H9 (cell line): Measurements from ENCODE around the gene RNF157. TPM values are rescaled to one million over a fixed set of nuclear protein-coding genes. Genes with fewer than 3 reads are reported as not detected.

Source experiments
- DNase-seq: peaks from one replicate; pipeline ENCODE4 v3.0.0-alpha.2; 2017
- H2AFZ ChIP-seq: one replicate; pipeline ENCODE4 v1.6.1; 2013; ENCODE audit warnings: mild to moderate bottlenecking, low read length, control low read depth, moderate library complexity
- H2AK5ac ChIP-seq: 2 replicates; pipeline ENCODE4 v1.6.1; 2013; ENCODE audit warnings: low read length, control low read depth, mixed read lengths; ENCODE audit not compliant: insufficient read length
- H2BK120ac ChIP-seq: one replicate; pipeline ENCODE4 v1.6.1; 2013; ENCODE audit warnings: low read depth, mild to moderate bottlenecking, low read length, control low read depth, inconsistent platforms; ENCODE audit not compliant: poor library complexity, severe bottlenecking
- H2BK12ac ChIP-seq: 2 replicates; pipeline ENCODE4 v1.6.1; 2013; ENCODE audit warnings: low read length, control low read depth, mixed read lengths, low read depth; ENCODE audit not compliant: insufficient read length
- H2BK15ac ChIP-seq: 2 replicates; pipeline ENCODE4 v1.6.1; 2013; ENCODE audit warnings: low read depth, low read length, control low read depth
- H2BK20ac ChIP-seq: one replicate; pipeline ENCODE4 v1.6.1; 2013; ENCODE audit warnings: low read depth, mild to moderate bottlenecking, low read length, control low read depth, inconsistent platforms; ENCODE audit not compliant: poor library complexity, severe bottlenecking
- H2BK5ac ChIP-seq: 2 replicates; pipeline ENCODE4 v1.6.1; 2013; ENCODE audit warnings: low read length, control low read depth, mixed read lengths; ENCODE audit not compliant: insufficient read length
- H3K14ac ChIP-seq: 2 replicates; pipeline ENCODE4 v1.6.1; 2013; ENCODE audit warnings: low read length, control low read depth; ENCODE audit not compliant: insufficient read depth
- H3K18ac ChIP-seq: 2 replicates; pipeline ENCODE4 v1.6.1; 2013; ENCODE audit warnings: low read depth, mild to moderate bottlenecking, mixed read lengths, low read length, control low read depth; ENCODE audit not compliant: insufficient read length
- H3K23ac ChIP-seq: 2 replicates; pipeline ENCODE4 v1.6.1; 2013; ENCODE audit warnings: low read length, control low read depth, mixed read lengths, low read depth; ENCODE audit not compliant: insufficient read length
- H3K23me2 ChIP-seq: 2 replicates; pipeline ENCODE4 v1.6.1; 2013; ENCODE audit warnings: low read depth, mild to moderate bottlenecking, mixed read lengths, low read length, control low read depth; ENCODE audit not compliant: insufficient read length, poor library complexity, severe bottlenecking
- H3K27ac ChIP-seq: 2 replicates; pipeline ENCODE4 v1.5.1; 2013; ENCODE audit warnings: low read length, control low read depth, mixed read lengths, low read depth; ENCODE audit not compliant: insufficient read length
- H3K27me3 ChIP-seq: 2 replicates; pipeline ENCODE4 v1.6.1; 2013; ENCODE audit warnings: low read length, control low read depth, inconsistent platforms; ENCODE audit not compliant: insufficient read depth
- H3K4ac ChIP-seq: 2 replicates; pipeline ENCODE4 v1.6.1; 2013; ENCODE audit warnings: low read depth, mild to moderate bottlenecking, control low read depth, inconsistent platforms, low read length, moderate library complexity
- H3K4me1 ChIP-seq: 2 replicates; pipeline ENCODE4 v1.6.1; 2013; ENCODE audit warnings: low read length, control low read depth, inconsistent platforms; ENCODE audit not compliant: insufficient read depth
- H3K4me2 ChIP-seq: 2 replicates; pipeline ENCODE4 v1.6.1; 2013; ENCODE audit warnings: low read length, control low read depth, mixed read lengths; ENCODE audit not compliant: insufficient read length, insufficient read depth
- H3K56ac ChIP-seq: 2 replicates; pipeline ENCODE4 v1.6.1; 2013; ENCODE audit warnings: low read depth, mild to moderate bottlenecking, mixed read lengths, low read length, control low read depth; ENCODE audit not compliant: insufficient read length
- H3K79me1 ChIP-seq: 2 replicates; pipeline ENCODE4 v1.6.1; 2013; ENCODE audit warnings: low read depth, mild to moderate bottlenecking, moderate library complexity, low read length, control low read depth, inconsistent platforms; ENCODE audit not compliant: insufficient read depth, poor library complexity, severe bottlenecking
- H3K79me2 ChIP-seq: 2 replicates; pipeline ENCODE4 v1.6.1; 2013; ENCODE audit warnings: low read length, control low read depth, inconsistent platforms; ENCODE audit not compliant: insufficient read depth
- H3K9ac ChIP-seq: 2 replicates; pipeline ENCODE4 v1.6.1; 2013; ENCODE audit warnings: low read length, control low read depth, mixed read lengths; ENCODE audit not compliant: insufficient read length; ENCODE audit errors: extremely low read depth
- H3K9me3 ChIP-seq: one replicate; pipeline ENCODE4 v1.6.1; 2013; ENCODE audit warnings: low read depth, low read length, inconsistent platforms; ENCODE audit not compliant: control insufficient read depth
- H3T11ph ChIP-seq: one replicate; pipeline ENCODE4 v1.6.1; 2013; ENCODE audit warnings: mild to moderate bottlenecking, low read length, control low read depth, inconsistent platforms
- H4K20me1 ChIP-seq: one replicate; pipeline ENCODE4 v1.6.1; 2013; ENCODE audit not compliant: control insufficient read depth, insufficient read length, insufficient read depth
- H4K5ac ChIP-seq: 2 replicates; pipeline ENCODE4 v1.6.1; 2013; ENCODE audit warnings: low read depth, mild to moderate bottlenecking, mixed read lengths, low read length, control low read depth; ENCODE audit not compliant: insufficient read length
- H4K8ac ChIP-seq: replicated peaks from 2 replicates; pipeline ENCODE4 v1.6.1; 2013; ENCODE audit warnings: low read length, control low read depth, mixed read lengths, low read depth; ENCODE audit not compliant: insufficient read length
- H4K91ac ChIP-seq: 2 replicates; pipeline ENCODE4 v1.6.1; 2013; ENCODE audit warnings: low read depth, mild to moderate bottlenecking, moderate library complexity, mixed read lengths, low read length, control low read depth; ENCODE audit not compliant: insufficient read length
- H3K27ac Mint-ChIP-seq, 3 experiments: 2 replicates in 2 of 3; 3 replicates in 1 of 3; pipeline ENCODE4 v1.8.0; 2020 to 2021; ENCODE audit warnings: mixed read lengths in 3 of 3, mild to moderate bottlenecking in 1 of 3, moderate library complexity in 1 of 3
- H3K27me3 Mint-ChIP-seq: 2 replicates; pipeline ENCODE4 v1.8.0; 2021; ENCODE audit warnings: low read depth, mild to moderate bottlenecking, moderate library complexity, mixed read lengths
- H3K36me3 Mint-ChIP-seq, 3 experiments: 2 replicates in 2 of 3; 3 replicates in 1 of 3; pipeline ENCODE4 v1.8.0; 2020 to 2021; ENCODE audit warnings: low read depth in 3 of 3, mixed read lengths in 3 of 3; ENCODE audit not compliant: insufficient read depth in 1 of 3
- H3K4me1 Mint-ChIP-seq, 2 experiments: 2 replicates each; pipeline ENCODE4 v1.8.0; 2020; ENCODE audit warnings: mixed read lengths in 2 of 2
- H3K4me3 Mint-ChIP-seq, 2 experiments: 2 replicates in 1 of 2; 3 replicates in 1 of 2; pipeline ENCODE4 v1.8.0; 2020 to 2021; ENCODE audit warnings: mild to moderate bottlenecking in 2 of 2, mixed read lengths in 2 of 2, moderate library complexity in 1 of 2
- H3K9me3 Mint-ChIP-seq, 2 experiments: 2 replicates in 1 of 2; 3 replicates in 1 of 2; pipeline ENCODE4 v1.8.0; 2020; ENCODE audit warnings: mild to moderate bottlenecking in 2 of 2, mixed read lengths in 2 of 2, moderate library complexity in 1 of 2
- WGBS: extraction: QIAGEN DNeasy Blood & Tissue Kit; methylation state at CpG from one replicate; pipeline ENCODE4 v1.1.7; 2013; ENCODE audit warnings: missing lambda C conversion rate, low lambda C conversion rate, mixed read lengths; ENCODE audit not compliant: insufficient read length; ENCODE audit errors: extremely low coverage; 5-methylcytosine and 5-hydroxymethylcytosine counted together
- total RNA-seq: library from RNA; stranded (reverse); gene quantifications from 2 replicates; pipeline ENCODE4 v1.2.1, GENCODE V29; 2021
- TF ChIP-seq, protein P1 (sequence below): fragments of 200-600 bp; sonication (generic); conservative IDR thresholded peaks from 3 replicates; pipeline ENCODE4 v1.8.0; 2021; ENCODE audit warnings: antibody characterized with exemption, mild to moderate bottlenecking

RNF157 gene
- total RNA-seq, 1 experiment from 2014 or later, result 9.9 TPM

GRCh38 chr17:76131051-76131691, 109.1 kb downstream of the RNF157 start:
- peak overlapping the region; percentile 2 for H3K18ac ChIP-seq
- H2BK20ac ChIP-seq, result no peak overlapping the region
- no peaks in the 10 kb centered on the region for H3K9me3 ChIP-seq
- H3K36me3 Mint-ChIP-seq, result no peaks in the 10 kb centered on the region
- H3K14ac ChIP-seq, result no peak overlapping the region
- peaks cover 2% of the 10 kb centered on the region; the same call in 1 of the 2 replicates for H3K27me3 ChIP-seq
- H2AK5ac ChIP-seq, result no peak overlapping the region
- TF ChIP-seq, protein P1, sequence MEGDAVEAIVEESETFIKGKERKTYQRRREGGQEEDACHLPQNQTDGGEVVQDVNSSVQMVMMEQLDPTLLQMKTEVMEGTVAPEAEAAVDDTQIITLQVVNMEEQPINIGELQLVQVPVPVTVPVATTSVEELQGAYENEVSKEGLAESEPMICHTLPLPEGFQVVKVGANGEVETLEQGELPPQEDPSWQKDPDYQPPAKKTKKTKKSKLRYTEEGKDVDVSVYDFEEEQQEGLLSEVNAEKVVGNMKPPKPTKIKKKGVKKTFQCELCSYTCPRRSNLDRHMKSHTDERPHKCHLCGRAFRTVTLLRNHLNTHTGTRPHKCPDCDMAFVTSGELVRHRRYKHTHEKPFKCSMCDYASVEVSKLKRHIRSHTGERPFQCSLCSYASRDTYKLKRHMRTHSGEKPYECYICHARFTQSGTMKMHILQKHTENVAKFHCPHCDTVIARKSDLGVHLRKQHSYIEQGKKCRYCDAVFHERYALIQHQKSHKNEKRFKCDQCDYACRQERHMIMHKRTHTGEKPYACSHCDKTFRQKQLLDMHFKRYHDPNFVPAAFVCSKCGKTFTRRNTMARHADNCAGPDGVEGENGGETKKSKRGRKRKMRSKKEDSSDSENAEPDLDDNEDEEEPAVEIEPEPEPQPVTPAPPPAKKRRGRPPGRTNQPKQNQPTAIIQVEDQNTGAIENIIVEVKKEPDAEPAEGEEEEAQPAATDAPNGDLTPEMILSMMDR, result no peak
- H3K4me2 ChIP-seq, result peak overlapping the region; percentile 23
- H3K4me1 ChIP-seq, result peaks cover 10% of the 10 kb centered on the region
- H3K23ac ChIP-seq, result no peak overlapping the region
- DNase-seq, result peak; percentile 58
- H3K4me1 Mint-ChIP-seq, result peaks cover 47 to 60% of the 10 kb centered on the region in 2 experiments
- H4K91ac ChIP-seq, result no peak overlapping the region
- no peak overlapping the region for H4K8ac ChIP-seq
- H3K9me3 Mint-ChIP-seq, result peaks cover 0 to 3% of the 10 kb centered on the region in 2 experiments; a peak in 2 of 5 replicates
- H4K5ac ChIP-seq, result no peak overlapping the region
- H3K23me2 ChIP-seq, result peaks cover 14% of the 10 kb centered on the region
- H3K27ac ChIP-seq, result no peak overlapping the region
- no peak overlapping the region for H2BK120ac ChIP-seq
- no peak overlapping the region for H2BK15ac ChIP-seq
- H3K79me1 ChIP-seq, result no peaks in the 10 kb centered on the region
- no CpG with 5 or more reads among the region's 21 CpGs for whole genome bisulfite sequencing
- H2AFZ ChIP-seq, result no peak overlapping the region
- H2BK5ac ChIP-seq, result no peak overlapping the region
- peaks cover 24% of the 10 kb centered on the region for H3K27me3 Mint-ChIP-seq
- peak overlapping the region in 1 of 3 experiments; percentile 90; a peak in 2 of 7 replicates for H3K27ac Mint-ChIP-seq
- H3K79me2 ChIP-seq, result no peaks in the 10 kb centered on the region
- H3K4me3 Mint-ChIP-seq, result peak overlapping the region; percentile 38 to 67; a peak in 3 of 5 replicates
- no peaks in the 10 kb centered on the region for H4K20me1 ChIP-seq
- no peak overlapping the region for H3K56ac ChIP-seq
- H3K9ac ChIP-seq, result no peak overlapping the region
- no peak overlapping the region for H2BK12ac ChIP-seq
- no peak overlapping the region for H3T11ph ChIP-seq
- no peak overlapping the region for H3K4ac ChIP-seq
